ENCODE results near the gene HNRNPDL.

DNA sequence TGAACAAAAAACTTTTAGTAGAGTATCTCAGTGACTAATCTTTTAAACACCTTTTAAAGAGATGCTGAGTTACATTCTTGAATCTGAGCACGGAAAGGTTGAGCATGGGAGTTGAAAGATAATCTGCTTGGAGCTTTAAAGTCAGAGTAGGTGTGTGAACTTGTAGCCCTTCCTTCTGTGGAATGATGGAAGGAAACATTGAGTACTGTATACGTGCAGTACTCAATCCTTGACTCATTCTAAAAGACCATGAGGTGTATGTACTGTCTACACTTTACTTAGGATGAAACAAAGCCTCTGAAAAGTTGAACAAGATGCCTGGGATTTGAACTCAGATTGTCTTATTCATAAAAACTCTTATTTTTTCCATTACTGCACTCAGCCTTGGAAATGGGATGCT, 3.5 kb upstream of the HNRNPDL start:
- no peak for TF ChIP-seq CTCF (IDR thresholded peaks at IDR 0.05)
- no peak for TF ChIP-seq POLR2A (IDR thresholded peaks at IDR 0.05)
